Caco-2 (cell line): Measurements from ENCODE around the gene SRRD. TPM values are rescaled to one million over a fixed set of nuclear protein-coding genes. Genes with fewer than 3 reads are reported as not detected.

Experiments
- BruUV-seq: library from RNA; stranded (reverse); fragments of 400-500 nt; replicated peaks from 2 replicates; lab custom pipeline; 2021; lab: Mats Ljungman, UMichigan
- CTCF ChIA-PET: fragments of 300-600 bp; sonication (Branson Sonifier 250); formaldehyde crosslinking; loops from one replicate; lab custom pipeline; 2022; ENCODE audit warnings: antibody characterized with exemption; lab: Charles Lee
- POLR2A ChIA-PET: fragments of 300-600 bp; sonication (Branson Sonifier 250); formaldehyde crosslinking; loops from one replicate; lab custom pipeline; 2022; ENCODE audit warnings: antibody characterized with exemption; lab: Charles Lee
- DNase-seq, 2 experiments: peaks; one replicate each; pipeline versions ENCODE4 v3.0.0 to v3.0.0-alpha.2; 2020 to 2022
- H3K27me3 ChIP-seq: replicated peaks from 2 replicates; pipeline ENCODE4 v1.6.0; 2011; ENCODE audit warnings: low read length; ENCODE audit not compliant: control insufficient read depth, insufficient read depth
- H3K36me3 ChIP-seq: 2 replicates; pipeline ENCODE4 v1.5.1; 2011; ENCODE audit warnings: low read length; ENCODE audit not compliant: control insufficient read depth, insufficient read depth
- H3K4me1 ChIP-seq: fragments of 250-450 bp; sonication (Bioruptor Pico); 2 replicates; pipeline ENCODE4 v1.5.1; 2020; ENCODE audit warnings: mild to moderate bottlenecking
- H3K4me3 ChIP-seq: 2 replicates; pipeline ENCODE4 v1.5.1; 2011; ENCODE audit warnings: low read depth, mild to moderate bottlenecking, control low read depth, low read length
- H3K9me3 ChIP-seq: fragments of 250-450 bp; sonication (Bioruptor Pico); 2 replicates; pipeline ENCODE4 v1.5.1; 2020; ENCODE audit warnings: mild to moderate bottlenecking, moderate library complexity
- H3K27ac Mint-ChIP-seq: one replicate; pipeline ENCODE4 v1.8.0; 2022; ENCODE audit warnings: mixed read lengths; ENCODE audit not compliant: unreplicated experiment
- H3K27me3 Mint-ChIP-seq: one replicate; pipeline ENCODE4 v1.8.0; 2022; ENCODE audit warnings: mixed read lengths; ENCODE audit not compliant: insufficient read depth, unreplicated experiment
- H3K36me3 Mint-ChIP-seq: one replicate; pipeline ENCODE4 v1.8.0; 2022; ENCODE audit warnings: mild to moderate bottlenecking, mixed read lengths; ENCODE audit not compliant: insufficient read depth, unreplicated experiment
- H3K4me1 Mint-ChIP-seq: one replicate; pipeline ENCODE4 v1.8.0; 2022; ENCODE audit warnings: low read depth, mixed read lengths; ENCODE audit not compliant: unreplicated experiment
- H3K4me3 Mint-ChIP-seq: one replicate; pipeline ENCODE4 v1.8.0; 2022; ENCODE audit warnings: mild to moderate bottlenecking, moderate library complexity, mixed read lengths; ENCODE audit not compliant: unreplicated experiment
- H3K9me3 Mint-ChIP-seq: one replicate; pipeline ENCODE4 v1.8.0; 2022; ENCODE audit warnings: mixed read lengths; ENCODE audit not compliant: unreplicated experiment
- intact Hi-C: fragments of 100-400 bp; cut with micrococcal nuclease; formaldehyde crosslinking; loops from one replicate; pipeline ENCODE4 v1.10.0; 2022; ENCODE audit not compliant: unreplicated experiment
- total RNA-seq: library from RNA; stranded (reverse); gene quantifications from 2 replicates; pipeline ENCODE4 v1.2.3, GENCODE V29; 2022
- TF ChIP-seq, protein P1 (sequence below), 2 experiments: fragments of 200-600 bp in 1 of 2; IDR thresholded peaks; 1 replicate in 1 of 2; 2 replicates in 1 of 2; pipeline versions ENCODE4 v1.5.1 to v1.8.0; 2011 to 2022; ENCODE audit warnings: antibody characterized with exemption in 1 of 2, control low read depth in 1 of 2, inconsistent platforms in 1 of 2, low read depth in 1 of 2, low read length in 1 of 2, mild to moderate bottlenecking in 1 of 2, moderate library complexity in 1 of 2; ENCODE audit not compliant: insufficient read depth in 1 of 2, severe bottlenecking in 1 of 2, unreplicated experiment in 1 of 2

The SRRD gene
- total RNA-seq, 1 experiment from 2014 or later: 21.8 TPM

DNA sequence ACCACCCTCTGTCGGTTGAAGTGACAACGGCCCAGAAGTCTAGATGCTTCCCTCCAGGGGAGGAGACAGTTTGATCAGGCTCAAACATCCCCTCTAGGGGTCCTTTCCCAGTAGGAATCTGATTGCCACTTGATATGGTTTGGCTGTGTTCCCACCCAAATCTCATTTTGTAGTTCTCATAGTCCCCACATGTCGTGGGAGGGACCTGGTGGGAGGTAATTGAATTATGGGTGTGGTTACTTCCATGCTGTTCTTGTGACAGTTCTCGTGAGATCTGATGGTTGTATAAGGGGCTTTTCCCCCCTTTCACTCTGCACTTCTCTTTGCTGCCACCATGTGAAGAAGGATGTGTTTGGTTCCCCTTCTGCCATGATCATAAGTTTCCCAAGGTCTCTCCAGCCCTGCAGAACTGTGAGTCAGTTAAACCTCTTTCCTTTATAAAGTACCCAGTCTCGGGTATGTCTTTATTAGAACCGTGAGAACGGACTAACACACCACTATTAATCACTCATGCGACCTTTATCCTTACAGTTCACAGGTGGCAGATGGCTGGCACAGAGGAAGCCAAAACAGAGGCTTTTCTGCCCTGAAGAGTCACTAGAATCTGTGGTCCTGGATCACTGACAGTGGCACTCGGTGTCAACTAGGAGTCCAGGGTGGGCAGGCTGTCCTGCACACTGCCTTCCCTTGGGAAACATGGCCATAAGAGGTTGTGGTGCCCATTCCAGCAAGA lies 33.1 kb upstream of the SRRD start:
- POLR2A ChIA-PET: no interaction called here
- H3K4me1 Mint-ChIP-seq: no peaks in the 10 kb centered on the region
- TF ChIP-seq, protein P1, sequence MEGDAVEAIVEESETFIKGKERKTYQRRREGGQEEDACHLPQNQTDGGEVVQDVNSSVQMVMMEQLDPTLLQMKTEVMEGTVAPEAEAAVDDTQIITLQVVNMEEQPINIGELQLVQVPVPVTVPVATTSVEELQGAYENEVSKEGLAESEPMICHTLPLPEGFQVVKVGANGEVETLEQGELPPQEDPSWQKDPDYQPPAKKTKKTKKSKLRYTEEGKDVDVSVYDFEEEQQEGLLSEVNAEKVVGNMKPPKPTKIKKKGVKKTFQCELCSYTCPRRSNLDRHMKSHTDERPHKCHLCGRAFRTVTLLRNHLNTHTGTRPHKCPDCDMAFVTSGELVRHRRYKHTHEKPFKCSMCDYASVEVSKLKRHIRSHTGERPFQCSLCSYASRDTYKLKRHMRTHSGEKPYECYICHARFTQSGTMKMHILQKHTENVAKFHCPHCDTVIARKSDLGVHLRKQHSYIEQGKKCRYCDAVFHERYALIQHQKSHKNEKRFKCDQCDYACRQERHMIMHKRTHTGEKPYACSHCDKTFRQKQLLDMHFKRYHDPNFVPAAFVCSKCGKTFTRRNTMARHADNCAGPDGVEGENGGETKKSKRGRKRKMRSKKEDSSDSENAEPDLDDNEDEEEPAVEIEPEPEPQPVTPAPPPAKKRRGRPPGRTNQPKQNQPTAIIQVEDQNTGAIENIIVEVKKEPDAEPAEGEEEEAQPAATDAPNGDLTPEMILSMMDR (IDR thresholded peaks at IDR 0.05; ENCODE audit: insufficient read depth in 1 of 2, low read depth in 1 of 2, low read length in 1 of 2, severe bottlenecking in 1 of 2, unreplicated experiment in 1 of 2): no peak
- Histone ChIP-seq H3K36me3 (no peaks in the 10 kb centered on the region; the same call in none of the 2 replicates), H3K4me1 (no peaks in the 10 kb centered on the region), H3K4me3 (no peak overlapping the region), H3K9me3 (no peaks in the 10 kb centered on the region), H3K27me3 (no peaks in the 10 kb centered on the region)
- intact Hi-C loops: no loop called here
- no peaks in the 10 kb centered on the region for H3K27me3 Mint-ChIP-seq
- no peak overlapping the region for H3K27ac Mint-ChIP-seq
- no peak overlapping the region for H3K4me3 Mint-ChIP-seq
- no TSS peak for BruUV-seq
- no peak for DNase-seq
- H3K36me3 Mint-ChIP-seq: peaks cover under 1% of the 10 kb centered on the region
- CTCF ChIA-PET: no interaction called here
- H3K9me3 Mint-ChIP-seq: no peaks in the 10 kb centered on the region

DNA sequence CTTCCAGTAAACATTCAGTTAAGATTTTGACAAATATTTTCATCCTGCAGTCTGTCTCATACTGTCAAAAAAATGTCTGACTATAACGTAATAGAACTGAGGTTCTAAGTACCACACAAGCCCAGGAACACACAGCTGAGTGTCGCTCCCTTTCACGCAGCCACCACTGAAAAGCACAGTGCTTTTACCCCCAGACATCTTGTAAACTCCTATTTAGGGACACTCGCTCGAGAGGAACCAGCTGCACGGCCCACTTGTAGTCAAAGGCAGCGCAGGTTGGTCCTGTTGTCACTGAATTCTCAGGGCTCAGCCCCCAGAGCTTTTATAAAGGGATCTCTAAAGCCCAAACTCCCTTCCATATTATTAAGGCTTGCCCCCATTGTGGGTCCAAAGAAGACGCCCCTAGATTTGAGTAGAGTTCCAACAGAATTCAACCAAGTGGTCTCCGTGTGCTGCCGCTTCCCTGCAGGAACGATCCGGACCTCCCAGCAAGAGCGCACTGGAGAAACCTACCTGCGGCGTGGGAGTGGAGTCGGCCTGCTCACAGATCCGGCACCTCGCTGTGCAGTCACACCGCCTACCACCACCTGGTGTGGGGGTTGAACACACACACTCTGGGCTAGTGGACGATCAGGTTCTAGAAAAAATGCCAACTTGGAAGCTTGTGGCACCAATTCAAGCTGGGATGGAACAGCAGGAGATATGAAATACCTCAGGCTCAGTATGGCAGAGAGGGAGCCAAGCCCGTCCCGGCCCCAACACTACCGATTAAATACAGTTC lies 31.3 kb upstream of the SRRD start:
- Mint-ChIP-seq H3K4me3 (no peak overlapping the region), H3K36me3 (peaks cover 10% of the 10 kb centered on the region), H3K9me3 (no peaks in the 10 kb centered on the region), H3K4me1 (no peaks in the 10 kb centered on the region), H3K27me3 (no peaks in the 10 kb centered on the region), H3K27ac (no peak overlapping the region)
- ChIA-PET CTCF (no interaction called here), POLR2A (no interaction called here)
- H3K36me3 ChIP-seq: no peaks in the 10 kb centered on the region; the same call in none of the 2 replicates
- no peak for DNase-seq
- H3K9me3 ChIP-seq: no peaks in the 10 kb centered on the region
- no peak overlapping the region for H3K4me3 ChIP-seq
- H3K27me3 ChIP-seq: no peaks in the 10 kb centered on the region
- TF ChIP-seq, protein P1 (IDR thresholded peaks at IDR 0.05; ENCODE audit: insufficient read depth in 1 of 2, low read depth in 1 of 2, low read length in 1 of 2, severe bottlenecking in 1 of 2, unreplicated experiment in 1 of 2): no peak
- intact Hi-C loops: no loop called here
- no TSS peak for BruUV-seq
- H3K4me1 ChIP-seq: no peaks in the 10 kb centered on the region

- Mint-ChIP-seq H3K27me3 (no peaks in the 10 kb centered on the region), H3K9me3 (no peaks in the 10 kb centered on the region), H3K27ac (no peak overlapping the region), H3K4me3 (no peak overlapping the region), H3K4me1 (no peaks in the 10 kb centered on the region), H3K36me3 (peaks cover 18% of the 10 kb centered on the region)
- no peak overlapping the region for H3K4me3 ChIP-seq
- intact Hi-C loops: no loop called here
- H3K4me1 ChIP-seq: no peaks in the 10 kb centered on the region
- CTCF ChIA-PET: no interaction called here
- POLR2A ChIA-PET: no interaction called here
- BruUV-seq: no TSS peak
- no peak for DNase-seq
- no peaks in the 10 kb centered on the region for H3K27me3 ChIP-seq
- no peaks in the 10 kb centered on the region for H3K9me3 ChIP-seq
- TF ChIP-seq, protein P1 (IDR thresholded peaks at IDR 0.05; ENCODE audit: insufficient read depth in 1 of 2, low read depth in 1 of 2, low read length in 1 of 2, severe bottlenecking in 1 of 2, unreplicated experiment in 1 of 2): no peak
- H3K36me3 ChIP-seq: no peaks in the 10 kb centered on the region; the same call in none of the 2 replicates
Measured at GRCh38 chr22:26453216-26453615, 30.5 kb upstream of the SRRD start.
